ENCODE data around the gene FYN. TPM values are rescaled to one million over a fixed set of nuclear protein-coding genes. Genes with fewer than 3 reads are reported as not detected.

Gene FYN
- total and polyA plus RNA-seq, 10 of the 15 experiments (the other 5 are each of a cell fraction or from before 2014, with no cell fraction given), result 51.4 to 247 (median 138) TPM

DNA sequence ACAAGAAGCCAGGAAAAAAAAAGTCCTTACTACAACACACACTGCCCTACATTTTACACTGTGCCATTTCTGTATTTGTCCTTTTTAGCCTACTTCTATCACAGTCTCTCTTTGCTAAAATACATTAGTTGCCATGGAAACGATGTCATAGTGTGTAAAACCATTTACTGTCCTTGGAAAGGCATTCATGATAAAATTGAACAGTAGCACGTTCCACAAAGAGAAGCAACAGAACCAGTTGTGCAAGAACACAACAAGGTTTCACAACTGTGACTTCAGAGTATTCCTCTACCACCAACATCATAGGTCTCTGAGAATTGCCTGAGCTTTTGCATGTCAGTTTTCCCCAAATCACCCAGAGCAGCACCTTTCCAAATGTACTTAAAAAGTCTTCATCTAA, 20.5 kb downstream of the FYN start:
- ChIA-PET SMC1A (ENCODE audit: uncharacterized antibody, unreplicated experiment) (interaction anchor here (1.1 to 9.9 kb wide), 6 partner anchors 12 to 143 kb away, joined by 3 to 63 read pairs (median 14); no protein-coding TSS in a partner anchor), POLR2A (interaction anchor here (2.9 kb wide), 1 partner anchor 9 kb away, joined by 8 read pairs; no protein-coding TSS in a partner anchor), CTCF (interaction anchor here (0.5 to 3.2 kb wide), 3 partner anchors 7 to 51 kb away, joined by 3 to 11 read pairs (median 3); no protein-coding TSS in a partner anchor), RAD21 (ENCODE audit: unreplicated experiment) (interaction anchor here (0.6 to 1.2 kb wide), 2 partner anchors 21 to 28 kb away, joined by 3 read pairs; partner anchors contain the start of gene FYN)
- ATAC-seq (no peak), DNase-seq (ENCODE audit: low read depth, low spot score) (no peak), FAIRE-seq (no peak)
- Histone ChIP-seq H4K20me1 (ENCODE audit: control insufficient read depth, insufficient read depth) (0 out of 2 replicates have a peak, but pooled peaks cover 3% of the 10 kb centered on the region), H2AFZ (ENCODE audit: control insufficient read depth, low read depth, low read length) (no peak overlapping the region), H3K9me3 (replicated peaks; ENCODE audit: control insufficient read depth, insufficient read depth, low read length) (no peaks in the 10 kb centered on the region), H3K9ac (ENCODE audit: control insufficient read depth, insufficient read depth, low read length) (no peak overlapping the region), H3K4me3 (no peak overlapping the region), H3K4me2 (ENCODE audit: control insufficient read depth, insufficient read depth) (no peak overlapping the region), H3K79me2 (ENCODE audit: control insufficient read depth, insufficient read depth, low read length) (peaks cover 85% of the 10 kb centered on the region), H3K4me1 (ENCODE audit: control insufficient read depth, insufficient read depth, low read length) (peaks cover 23% of the 10 kb centered on the region), H3K27ac (ENCODE audit: control insufficient read depth, insufficient read depth) (no peak overlapping the region), H3K36me3 (ENCODE audit: control insufficient read depth in 2 of 2, insufficient read depth in 2 of 2, low read length in 1 of 2) (peaks cover 3 to 7% of the 10 kb centered on the region in 2 experiments), H3K27me3 (replicated peaks in 1 of 2; ENCODE audit: control insufficient read depth in 2 of 2, insufficient read depth in 2 of 2, low read length in 1 of 2) (no peaks in the 10 kb centered on the region)
- no peak for TF ChIP-seq EP300 (IDR thresholded peaks at IDR 0.05; ENCODE audit: borderline replicate concordance in 1 of 2, control insufficient read depth in 1 of 2, low read depth in 2 of 2, low read length in 2 of 2)
- TF ChIP-seq ZNF24 (IDR thresholded peaks at IDR 0.05), result no peak
- TF ChIP-seq BMI1 (IDR thresholded peaks at IDR 0.05; ENCODE audit: borderline replicate concordance), result peak; percentile 59; the same call in 1 of the 2 replicates
- TF ChIP-seq CEBPB (IDR thresholded peaks at IDR 0.05; ENCODE audit: borderline replicate concordance in 1 of 2, low read depth in 2 of 2, low read length in 2 of 2), result no peak
- no peak for TF ChIP-seq ESRRA (IDR thresholded peaks at IDR 0.05; ENCODE audit: low read length)
- intact Hi-C loops (cut with micrococcal nuclease; ENCODE audit: unreplicated experiment), result no loop called here
- 23% methylated on average over 2 of the region's 2 CpGs for WGBS (ENCODE audit: insufficient coverage, insufficient replicate concordance, low lambda C conversion rate, missing lambda C conversion rate)
- no TSS peak for BruUV-seq (replicated peaks)
- in situ Hi-C loops (cut with MboI), result no loop called here
